ENCODE results near the gene PLEKHG3.

The PLEKHG3 gene

DNA sequence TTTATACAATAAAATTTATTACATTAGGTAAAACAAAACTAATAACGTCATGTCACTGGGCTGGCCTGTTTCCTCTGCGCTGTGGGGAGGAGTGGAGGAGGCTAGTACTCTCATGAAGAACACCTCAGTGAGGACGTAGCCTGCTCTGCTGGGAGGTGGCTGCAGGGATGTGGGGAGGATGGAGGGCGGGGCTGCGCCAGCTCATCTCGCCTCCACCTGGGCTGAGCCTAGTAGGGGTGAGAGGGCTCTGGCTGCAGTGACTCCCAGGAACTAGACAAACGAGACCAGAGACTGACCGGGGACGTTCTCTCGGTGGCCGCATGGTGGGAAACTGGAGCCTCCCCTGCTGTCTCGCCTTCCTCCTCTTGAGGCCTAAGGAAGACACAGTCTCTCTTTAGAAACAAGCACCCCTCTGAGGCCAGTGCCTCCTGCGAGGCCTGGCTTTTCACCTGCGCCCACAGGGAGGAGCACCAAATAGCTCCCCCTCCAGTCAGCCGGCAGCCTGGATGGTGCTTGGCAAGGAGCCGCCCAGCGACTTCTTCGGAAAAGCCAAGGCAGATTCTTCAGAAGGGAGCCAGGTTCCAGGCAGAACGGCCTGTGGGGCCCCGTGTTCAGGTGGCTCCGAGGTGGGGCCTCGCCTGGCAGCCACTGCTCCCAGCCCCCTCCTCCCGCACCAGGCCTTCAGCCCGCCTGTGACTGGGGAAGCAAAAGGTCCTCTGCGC lies 62.4 kb downstream of the PLEKHG3 start:
- no peak for DNase-seq

DNA sequence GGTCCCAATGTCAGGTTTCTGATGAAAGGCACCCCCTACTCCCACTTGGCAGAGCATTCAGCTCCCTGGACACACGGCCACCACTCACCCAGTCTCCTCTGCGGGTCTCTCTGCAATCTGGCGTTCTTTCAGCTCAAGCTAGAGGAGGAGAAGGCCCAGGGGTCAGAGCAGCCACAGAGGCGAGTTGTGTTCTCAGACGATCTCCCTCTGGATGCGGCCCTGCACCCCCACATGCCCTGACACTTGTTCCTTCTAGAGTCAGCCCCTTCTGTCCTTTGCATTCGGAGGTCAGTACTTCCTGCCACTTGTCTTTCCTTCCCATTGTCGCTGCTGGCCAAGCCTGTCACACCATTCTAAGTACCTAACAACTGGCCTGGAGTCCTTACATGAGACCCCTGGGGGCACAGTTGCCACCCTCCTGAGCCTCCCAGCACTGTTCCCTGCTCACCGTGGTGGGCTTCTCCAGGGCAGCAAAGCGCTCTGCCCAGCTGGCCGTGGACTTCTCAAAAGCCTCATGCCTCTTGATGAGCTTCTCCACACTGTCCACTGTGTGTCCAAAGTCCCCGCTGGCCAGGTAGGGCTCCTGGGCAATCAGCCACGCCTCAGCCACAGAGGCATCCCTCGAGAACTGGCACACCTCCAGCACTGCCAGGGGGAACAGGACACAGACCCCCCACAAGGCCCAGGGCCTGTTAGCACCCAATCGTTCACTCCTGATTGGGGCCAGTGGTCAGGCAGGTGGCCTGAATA lies 63.2 kb downstream of the PLEKHG3 start:
- DNase-seq = no peak

DNA sequence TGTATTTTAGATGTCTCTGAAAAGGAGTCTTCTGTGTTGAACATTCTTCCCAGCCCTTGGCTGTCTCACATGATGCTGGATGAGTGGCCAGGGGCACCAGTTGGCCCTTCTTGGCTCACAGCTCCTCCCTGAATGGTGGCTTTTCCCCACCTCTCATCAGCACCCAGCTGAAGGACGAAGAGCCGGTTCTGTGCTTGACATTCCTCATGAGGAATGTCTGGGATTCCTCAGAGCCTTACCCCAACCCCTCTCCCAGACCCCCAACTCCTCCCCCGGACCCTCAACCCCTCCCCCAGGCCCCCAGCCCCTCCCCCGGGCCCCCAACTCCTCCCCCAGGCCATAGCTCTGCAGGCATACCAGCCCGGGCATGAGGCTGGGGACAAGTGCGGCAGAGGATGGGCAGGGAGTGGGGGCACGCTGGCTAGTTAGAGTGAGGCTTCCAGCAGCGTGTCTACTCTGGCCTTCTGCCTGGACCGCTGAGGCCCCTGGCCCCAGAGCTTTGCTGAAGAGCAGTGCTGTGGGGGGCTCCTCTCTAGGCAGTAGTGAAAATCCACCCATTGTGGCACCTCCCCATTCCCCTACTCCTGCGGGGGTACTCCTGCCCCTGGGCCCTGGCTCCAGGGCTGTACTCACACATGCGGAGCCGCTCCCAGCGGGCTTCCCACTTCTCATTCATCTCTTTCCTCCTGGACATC lies 64.3 kb downstream of the PLEKHG3 start:
- no peak for DNase-seq

DNA sequence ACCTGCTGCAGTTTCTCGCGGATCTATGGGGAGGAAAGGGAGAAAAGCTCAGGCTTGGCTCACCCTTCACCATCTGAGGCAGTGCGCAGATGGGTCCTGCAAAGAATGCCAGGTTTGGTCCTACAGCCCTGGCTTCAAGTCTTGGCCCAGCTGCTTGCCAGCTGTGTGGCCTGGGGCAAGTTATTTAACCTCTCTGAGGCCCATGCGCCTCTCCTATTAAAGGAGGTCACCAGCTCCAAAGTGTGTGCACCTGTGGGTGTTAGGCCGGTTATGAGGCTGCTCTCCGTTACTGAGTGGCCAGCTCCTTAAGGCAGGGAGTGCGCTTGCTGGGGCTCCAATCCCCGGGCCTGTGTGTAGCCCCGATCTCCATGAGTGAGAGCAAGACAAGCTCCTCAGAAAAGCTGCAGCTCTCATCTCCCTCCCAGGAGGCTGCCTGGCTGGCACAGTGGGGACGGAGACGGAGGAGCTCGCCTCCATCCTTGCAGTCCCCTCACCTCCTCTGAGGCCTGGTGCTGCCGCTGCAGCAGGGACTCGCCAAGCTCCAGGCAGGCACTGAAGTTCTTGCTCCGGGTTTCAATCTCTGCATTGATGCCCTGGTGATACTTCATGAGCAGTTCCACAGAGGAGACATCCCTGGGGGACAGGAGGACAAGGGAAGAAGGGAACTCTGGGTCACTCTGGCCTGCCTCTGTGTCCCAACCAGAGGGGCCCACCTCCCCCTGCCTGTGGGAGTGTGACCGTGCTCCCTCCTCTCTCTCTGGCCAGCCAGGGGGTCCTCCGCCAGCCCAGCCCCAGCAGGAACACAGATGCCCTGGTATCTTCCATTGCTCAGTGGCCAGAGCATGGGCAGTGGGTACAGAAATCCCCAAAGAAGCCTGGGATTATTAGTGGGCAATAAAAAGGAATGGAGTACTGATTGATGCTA lies 65.1 kb downstream of the PLEKHG3 start:
- DNase-seq = no peak

DNA sequence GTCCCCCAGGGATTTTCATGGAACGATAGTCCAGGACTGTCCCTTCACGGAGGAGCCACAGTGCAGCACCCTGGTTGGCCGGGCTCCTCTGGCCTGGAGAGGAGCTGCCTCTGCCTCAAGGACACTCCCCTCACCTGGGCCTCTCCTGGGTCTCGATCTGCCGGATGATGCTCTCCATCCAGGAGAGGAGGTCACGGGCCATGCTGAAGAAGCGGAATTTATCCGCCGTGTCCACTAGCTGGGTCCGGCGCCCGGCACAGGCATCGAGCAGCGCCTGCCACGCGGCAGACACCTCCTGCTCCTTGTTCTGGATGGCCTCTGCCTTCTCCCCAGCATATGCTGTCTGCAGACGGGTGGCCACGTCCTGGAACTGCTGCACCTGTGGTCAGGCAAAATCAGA lies 66.5 kb downstream of the PLEKHG3 start:
- no peak for DNase-seq

DNA sequence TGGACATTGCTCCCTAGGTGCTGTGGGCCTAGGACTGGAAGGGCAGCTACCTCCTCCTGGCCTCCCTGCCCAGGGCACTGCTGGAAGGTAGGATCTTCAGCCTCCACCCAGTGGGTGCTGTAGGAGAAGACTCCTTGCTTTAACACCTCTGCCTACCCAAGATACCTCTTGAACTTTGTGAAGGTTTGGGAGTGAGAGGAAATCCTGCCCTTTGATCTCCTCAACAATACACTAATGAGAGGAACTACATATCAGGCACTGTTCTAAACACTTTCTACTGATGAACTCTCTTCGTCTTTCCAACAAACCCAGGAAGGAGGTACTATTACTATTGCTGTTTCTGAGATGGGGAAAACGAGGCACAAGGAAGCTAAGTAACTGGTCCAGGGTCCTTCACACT lies 66.9 kb downstream of the PLEKHG3 start:
- DNase-seq = no peak

DNA sequence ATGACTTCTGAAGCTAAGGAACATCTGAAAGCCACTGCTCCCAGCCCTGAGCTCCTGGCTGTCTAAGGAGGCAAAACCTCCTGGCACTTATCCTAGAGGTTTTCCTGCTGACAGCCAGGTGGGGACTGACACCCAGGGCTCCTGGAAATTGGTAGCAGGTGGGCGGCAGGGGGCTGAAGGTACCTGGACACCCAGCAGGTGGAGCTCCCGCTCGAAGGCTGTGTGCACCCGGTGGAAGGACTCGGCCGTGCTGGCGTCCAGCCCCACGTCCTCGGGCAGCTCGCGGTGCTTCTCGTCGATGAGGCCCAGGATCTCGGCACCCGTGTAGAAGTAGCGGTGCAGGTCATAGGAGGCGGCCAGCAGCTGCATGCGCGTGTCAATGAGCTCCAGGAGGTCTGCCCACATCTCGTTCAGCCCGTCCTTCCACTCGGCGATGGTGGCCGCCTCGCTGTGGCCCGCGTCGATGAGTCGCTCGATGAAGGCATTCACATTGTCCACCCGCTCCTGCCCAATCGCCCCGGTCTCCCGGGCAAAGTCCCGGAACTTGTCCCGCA lies 68.2 kb downstream of the PLEKHG3 start:
- no peak for DNase-seq

DNA sequence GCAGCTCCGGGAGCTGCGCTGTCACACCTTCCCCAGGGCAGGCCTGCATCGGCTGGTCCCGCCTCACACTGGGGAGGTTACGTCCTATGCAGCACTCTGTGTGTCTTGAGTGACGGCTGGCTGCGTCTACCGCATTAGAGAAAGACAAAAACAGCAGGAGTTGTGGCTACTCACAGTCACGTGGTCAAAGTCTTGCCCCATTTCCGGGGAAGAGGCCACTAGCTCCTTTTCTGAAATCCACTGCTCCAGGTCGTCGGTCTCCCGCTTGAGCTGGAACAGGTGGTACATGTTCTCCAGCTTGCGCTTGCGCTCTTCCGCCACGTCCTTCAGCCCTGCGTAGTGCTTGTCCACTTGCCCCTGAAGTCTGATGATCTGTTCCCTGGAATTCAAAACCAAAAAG lies 68.8 kb downstream of the PLEKHG3 start:
- no peak for DNase-seq

DNA sequence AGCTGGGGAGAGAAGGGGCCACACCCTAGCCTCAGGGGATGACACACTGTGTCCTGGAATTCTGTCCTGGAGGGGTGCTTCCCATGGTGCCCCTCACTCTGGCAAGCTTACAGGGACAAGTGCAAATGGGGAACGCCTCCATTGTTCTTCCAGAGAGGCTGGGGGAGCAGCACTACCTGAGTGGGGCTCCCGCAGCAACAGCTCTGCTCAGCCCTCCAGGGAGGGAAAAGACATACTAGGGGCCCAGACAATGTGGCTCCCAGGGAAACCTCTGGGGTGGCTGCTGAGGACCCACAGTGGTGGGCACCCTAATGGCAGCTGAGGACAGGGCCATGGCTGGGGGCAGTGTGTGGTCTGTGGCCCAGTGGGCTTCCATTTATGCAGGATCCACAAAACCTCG lies 69.4 kb downstream of the PLEKHG3 start:
- DNase-seq = no peak

DNA sequence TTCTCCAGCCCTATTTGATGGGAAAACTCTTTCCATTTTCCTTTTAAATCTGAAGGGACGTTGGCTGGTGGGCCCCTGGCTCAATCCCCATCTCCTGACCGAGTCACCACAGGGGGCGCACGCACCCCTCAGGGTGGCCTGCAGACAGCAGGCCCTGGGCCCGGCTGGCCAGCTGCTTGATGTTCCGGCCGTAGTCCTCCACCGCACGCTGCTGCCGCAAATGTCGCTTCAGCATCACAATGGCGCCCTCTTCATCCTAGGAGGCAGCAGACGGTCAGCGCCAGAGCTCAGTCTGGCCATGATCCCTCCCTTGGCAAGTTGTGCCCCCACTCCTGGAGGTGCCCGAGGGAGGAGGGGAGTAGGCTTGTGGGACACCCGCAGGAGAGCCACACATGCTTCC lies 70.0 kb downstream of the PLEKHG3 start:
- no peak for DNase-seq

DNA sequence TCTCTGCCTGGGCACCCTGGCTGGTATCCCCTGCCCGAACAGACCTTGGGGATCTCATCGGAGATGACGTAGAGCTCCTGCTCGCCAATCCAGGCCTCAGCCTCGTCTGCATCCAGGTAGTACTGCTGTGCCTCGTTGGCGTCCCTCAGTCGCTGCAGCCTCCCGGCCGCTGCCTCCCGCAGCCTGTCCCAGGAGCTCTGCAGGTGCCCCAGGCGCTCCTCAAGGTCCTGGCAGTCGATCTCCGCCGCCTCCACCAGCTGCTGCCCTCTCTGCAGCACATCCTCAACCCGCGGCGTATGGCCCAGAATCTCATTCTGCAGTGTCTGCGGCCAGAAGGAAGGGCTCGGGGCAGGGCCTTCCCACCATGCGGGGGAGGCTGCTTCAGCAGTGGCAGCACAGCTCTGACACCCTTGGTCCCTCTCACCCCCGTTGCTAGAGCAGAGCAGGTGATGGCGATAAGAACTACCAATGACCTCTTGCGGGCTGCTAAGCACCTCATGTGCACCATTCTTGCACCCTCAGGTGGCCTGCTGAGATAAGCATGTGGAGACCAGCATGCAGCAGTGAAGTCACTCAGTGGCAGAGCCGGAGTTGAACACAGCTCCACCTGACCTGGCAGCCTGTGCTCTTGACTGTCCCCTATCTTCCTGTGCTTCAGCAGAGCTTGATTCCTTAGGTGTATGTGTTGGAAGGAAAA lies 71.0 kb downstream of the PLEKHG3 start:
- no peak for DNase-seq

DNA sequence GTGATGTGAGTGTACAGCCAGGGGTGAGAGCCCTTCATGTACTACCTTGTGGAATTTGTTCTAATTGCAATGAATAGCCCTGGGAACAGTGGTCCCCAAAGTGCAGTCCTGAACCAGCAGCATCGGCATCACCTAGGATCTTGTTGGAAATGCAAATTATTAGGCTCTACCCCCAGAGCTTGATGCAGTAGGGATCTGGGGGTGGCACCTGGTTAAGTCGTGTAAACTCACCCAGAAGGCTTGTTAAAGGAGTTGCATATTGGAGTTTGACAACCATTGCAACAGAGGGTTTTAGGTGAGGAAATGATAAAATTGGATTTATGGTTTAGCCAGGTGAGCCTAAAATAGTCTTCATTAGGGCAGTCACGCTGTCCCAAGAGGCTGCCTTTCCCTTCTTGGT lies 73.2 kb downstream of the PLEKHG3 start:
- DNase-seq = no peak

DNA sequence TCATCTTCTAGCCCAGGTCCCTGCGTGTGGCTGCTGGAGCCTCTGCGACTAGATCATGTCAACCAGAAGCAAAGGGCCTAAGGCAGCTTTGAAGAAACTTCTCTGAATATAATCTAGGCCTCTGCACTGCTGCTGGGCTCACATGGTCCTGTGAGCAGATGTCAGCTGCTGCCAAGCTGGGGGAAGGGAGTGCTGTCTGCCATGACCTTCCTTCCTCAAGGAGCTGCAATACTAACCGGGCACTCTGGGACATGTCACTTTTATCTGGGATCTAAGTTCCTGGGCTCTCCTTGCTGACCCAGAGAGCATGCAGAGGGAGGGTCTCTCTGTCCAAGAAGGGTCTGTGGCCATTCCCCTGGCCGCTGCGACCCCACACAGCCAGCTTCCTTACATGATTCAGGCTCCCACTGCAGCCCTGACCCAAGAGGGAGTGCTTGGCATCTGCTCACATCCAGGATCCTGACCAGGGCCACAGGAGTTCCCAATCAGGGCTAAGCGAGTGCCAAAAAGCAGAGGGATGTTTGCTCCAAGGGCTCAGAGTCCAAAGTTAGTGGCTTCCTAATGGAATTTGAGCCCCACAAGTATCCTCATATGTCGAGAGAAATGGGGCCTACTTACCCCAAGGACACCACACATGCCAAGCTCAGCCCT lies 74.0 kb downstream of the PLEKHG3 start:
- no peak for DNase-seq

DNA sequence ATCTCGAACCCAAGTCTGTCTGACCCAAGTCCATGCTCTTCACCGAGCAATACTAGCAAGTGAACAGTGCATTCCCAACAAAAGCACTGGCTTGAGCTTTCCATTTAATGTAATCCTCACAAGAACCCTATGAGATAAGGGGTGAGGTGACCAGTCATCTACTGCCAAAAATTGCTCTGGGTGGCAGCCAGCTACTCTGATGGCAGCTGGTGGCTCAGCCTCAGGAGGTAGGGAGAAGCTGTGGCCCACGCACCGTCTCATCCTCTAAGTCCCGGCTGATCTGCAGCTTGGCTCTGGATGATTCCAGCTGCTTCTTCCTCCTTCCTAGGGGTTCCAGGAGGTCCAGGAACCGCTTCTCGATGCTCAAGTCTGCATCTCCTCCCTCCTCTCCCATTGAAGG lies 75.2 kb downstream of the PLEKHG3 start:
- no peak for DNase-seq

DNA sequence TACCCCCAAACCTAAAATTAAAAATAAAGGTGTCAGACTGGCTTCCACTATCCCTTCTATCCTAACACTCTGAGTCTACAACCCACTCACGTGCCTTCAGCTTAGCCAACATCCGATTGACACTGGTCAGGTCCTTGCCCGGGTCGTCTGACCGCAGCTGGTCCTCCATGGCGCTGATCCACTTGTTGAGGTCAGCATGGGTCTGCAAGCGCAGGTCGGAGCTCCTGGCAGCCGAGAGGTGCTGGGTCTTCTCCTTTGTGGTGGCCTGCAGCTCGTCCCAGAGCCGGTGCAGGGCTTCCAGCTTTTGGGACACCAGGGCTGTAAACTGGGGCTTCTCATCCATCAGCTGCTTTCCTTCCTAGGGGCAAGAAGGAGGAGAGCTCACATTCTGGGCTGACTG lies 78.0 kb downstream of the PLEKHG3 start:
- DNase-seq = no peak

DNA sequence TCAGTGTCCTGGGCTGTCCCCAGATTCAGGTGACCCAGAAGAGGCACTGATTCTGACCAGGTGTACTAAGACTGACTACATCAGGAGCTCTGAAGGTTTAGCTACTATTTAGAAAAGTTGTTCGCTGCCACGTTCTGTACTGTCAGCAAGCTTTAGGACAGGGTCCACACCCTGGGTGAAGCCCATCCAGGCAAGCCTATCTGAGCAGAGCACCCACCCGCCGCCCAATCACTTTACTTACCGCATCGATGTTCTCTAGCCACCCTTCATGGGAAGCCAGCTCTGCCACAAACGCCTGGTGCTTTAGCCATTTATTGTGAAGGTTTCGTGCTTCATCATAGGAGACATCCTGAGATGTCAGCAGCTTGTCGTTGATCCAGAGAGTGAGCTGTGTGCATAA lies 79.8 kb downstream of the PLEKHG3 start:
- no peak for DNase-seq

DNA sequence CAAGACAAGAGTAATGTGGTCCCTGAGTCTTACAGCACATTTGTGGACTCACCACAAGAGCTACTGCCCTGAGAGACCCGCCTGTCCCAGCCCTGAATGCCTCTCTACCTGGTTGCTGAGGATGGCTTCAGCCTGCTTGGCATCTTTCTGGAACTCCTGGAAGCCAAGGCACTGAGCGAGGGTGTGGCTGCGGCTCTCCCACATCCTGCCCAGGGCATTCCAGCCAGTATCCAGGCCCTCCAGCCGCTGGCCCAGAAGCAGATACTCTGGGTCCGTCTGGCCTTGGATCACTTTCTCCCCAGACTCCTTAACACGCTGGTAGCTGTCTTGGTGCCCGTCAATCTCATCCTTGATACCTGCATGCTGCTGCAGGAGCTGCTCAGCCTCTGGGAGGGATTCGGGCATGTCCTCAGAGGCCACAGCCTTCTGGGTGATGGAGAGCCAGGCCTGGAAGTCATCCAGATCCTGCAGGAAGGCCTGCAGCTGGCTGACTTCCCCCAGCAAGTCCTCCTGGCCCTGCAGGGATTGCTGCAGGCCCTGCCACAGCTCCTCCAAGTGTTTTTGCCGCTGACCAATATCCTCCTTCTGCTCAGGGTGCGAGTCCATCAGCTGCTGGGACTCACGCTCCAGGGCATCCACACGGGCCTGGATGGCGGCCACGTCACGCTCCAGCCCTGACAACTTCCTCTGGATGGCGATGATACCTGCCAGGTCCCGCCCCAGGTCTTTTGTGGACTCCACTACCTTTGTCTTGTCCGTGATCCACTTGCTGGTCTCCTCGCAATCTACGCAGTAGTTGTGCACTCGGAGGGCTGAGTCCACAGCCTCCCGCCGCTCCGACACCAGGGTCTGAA lies 82.3 kb downstream of the PLEKHG3 start:
- no peak for DNase-seq

DNA sequence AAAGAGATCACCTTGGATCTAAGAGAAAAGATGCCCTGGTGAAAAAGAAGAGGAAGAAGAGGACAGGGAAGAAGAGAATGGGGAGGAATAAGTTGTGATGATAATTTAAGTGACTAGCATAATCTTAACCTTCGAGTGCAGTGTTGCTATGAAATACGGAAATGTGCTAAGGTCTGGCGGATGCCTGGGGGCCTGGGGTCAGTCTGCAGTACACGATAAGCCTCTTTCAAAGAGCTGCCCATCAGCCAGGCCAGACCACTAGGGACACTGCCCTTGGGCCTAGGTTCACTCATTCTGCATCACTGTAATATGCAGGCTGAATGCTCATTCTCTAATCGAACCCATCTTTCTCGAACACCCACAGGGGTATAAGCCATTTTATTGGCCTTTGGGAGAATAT lies 83.4 kb downstream of the PLEKHG3 start:
- no peak for DNase-seq

DNA sequence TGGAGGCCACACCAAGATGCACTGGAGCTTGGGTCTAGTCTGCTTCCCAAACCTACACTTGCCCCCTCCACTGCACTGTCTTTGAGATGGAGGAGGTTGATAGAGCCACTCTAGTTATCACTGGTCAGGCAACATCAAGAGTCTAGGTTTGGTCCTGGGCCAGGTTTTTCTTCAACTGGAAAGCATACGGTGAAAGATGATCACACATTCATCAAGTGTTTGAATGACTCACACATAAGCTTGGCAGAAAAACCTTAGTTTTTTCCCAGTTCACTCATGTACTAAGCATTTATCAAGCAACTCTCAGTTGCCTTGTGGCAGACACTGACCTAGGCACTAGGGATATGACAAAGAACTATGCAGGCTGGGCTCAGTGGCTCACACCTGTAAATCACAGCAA lies 84.5 kb downstream of the PLEKHG3 start:
- DNase-seq = no peak

DNA sequence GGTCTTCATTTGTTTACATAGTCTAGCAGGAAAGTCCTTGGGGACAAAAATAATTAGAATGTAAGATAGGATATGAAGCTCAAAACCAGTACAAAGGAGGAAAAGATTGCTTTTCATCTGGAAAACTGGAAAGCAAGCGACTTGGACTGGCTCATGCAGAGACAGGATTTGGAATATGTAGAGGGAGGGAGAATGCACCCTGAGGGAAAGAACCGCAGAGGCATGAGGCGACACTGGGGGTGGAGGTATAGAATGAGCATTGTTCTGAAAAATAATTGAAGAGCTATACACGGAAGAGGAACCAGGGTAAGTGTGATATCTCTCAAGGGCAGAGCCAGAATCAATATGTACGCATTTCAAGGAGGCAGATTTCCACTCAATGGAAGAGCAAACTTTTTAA lies 85.5 kb downstream of the PLEKHG3 start:
- DNase-seq = no peak

DNA sequence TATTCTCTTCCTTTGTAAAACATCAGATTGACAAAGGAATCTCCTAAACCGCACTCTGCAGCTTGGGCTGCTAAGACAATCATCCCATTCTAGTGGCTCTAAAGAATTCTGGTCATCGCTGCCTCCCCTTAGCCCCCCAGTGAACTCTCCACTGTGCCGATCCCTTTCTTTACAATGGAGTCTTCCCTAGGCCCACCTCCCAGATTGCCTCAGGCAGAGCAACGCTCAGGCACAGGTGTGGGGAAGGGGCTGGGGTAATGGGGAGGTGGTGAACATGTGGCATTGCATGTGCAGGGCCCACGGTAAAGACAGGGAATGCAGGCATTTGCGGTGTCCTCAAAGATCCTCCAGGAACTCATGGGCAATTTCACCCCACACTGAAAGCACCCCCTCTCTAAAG lies 86.3 kb downstream of the PLEKHG3 start:
- no peak for DNase-seq

All from activated CD4-positive, alpha-beta T cell treated with anti-CD3 and anti-CD28 coated beads, Interleukin-2, amount 50 U/mL, for 4 hours (primary cell).